H1 (cell line): Measurements from ENCODE around the gene FAM193B. TPM values are rescaled to one million over a fixed set of nuclear protein-coding genes. Genes with fewer than 3 reads are reported as not detected.

Experiments used
- CTCF ChIA-PET: fragments of 300-600 bp; sonication (Branson Sonifier 250); formaldehyde crosslinking; loops from one replicate; lab custom pipeline; 2021; ENCODE audit not compliant: partially characterized antibody; lab: Charles Lee
- POLR2A ChIA-PET: fragments of 300-600 bp; sonication (Branson Sonifier 250); formaldehyde crosslinking; loops from one replicate; lab custom pipeline; 2021; ENCODE audit warnings: inconsistent platforms; ENCODE audit not compliant: partially characterized antibody; lab: Charles Lee
- DNase-seq, 2 experiments: peaks; one replicate each; pipeline versions ENCODE4 v3.0.0 to v3.0.0-alpha.2; 2010 to 2022; ENCODE audit warnings: low spot score in 2 of 2, low read depth in 1 of 2, mixed read lengths in 1 of 2
- FAIRE-seq: peaks from 2 replicates; lab custom pipeline; 2011; peaks lifted over from hg19 to GRCh38; lab: Jason Lieb, UNC
- H2AFZ ChIP-seq: 2 replicates; pipeline ENCODE4 v1.8.1; 2012; ENCODE audit warnings: low read length, inconsistent platforms
- H2AK5ac ChIP-seq: 2 replicates; pipeline ENCODE4 v1.6.1; 2013; ENCODE audit warnings: low read depth, low read length
- H2BK120ac ChIP-seq: replicated peaks from 2 replicates; pipeline ENCODE3; 2013; ENCODE audit warnings: low read depth, low read length, inconsistent platforms
- H2BK12ac ChIP-seq: 2 replicates; pipeline ENCODE4 v1.6.1; 2013; ENCODE audit warnings: low read depth, low read length
- H2BK15ac ChIP-seq: 2 replicates; pipeline ENCODE4 v1.6.1; 2013; ENCODE audit warnings: low read length
- H2BK20ac ChIP-seq: 2 replicates; pipeline ENCODE4 v1.6.1; 2013; ENCODE audit warnings: low read length
- H2BK5ac ChIP-seq: 2 replicates; pipeline ENCODE4 v1.6.1; 2013; ENCODE audit warnings: low read depth, low read length
- H3K14ac ChIP-seq: 2 replicates; pipeline ENCODE4 v1.6.1; 2013; ENCODE audit warnings: inconsistent platforms; ENCODE audit not compliant: insufficient read length
- H3K18ac ChIP-seq: 2 replicates; pipeline ENCODE4 v1.6.1; 2013; ENCODE audit warnings: low read length; ENCODE audit errors: extremely low read depth
- H3K23ac ChIP-seq: 2 replicates; pipeline ENCODE4 v1.6.1; 2013; ENCODE audit warnings: inconsistent platforms; ENCODE audit not compliant: insufficient read length
- H3K23me2 ChIP-seq: 2 replicates; pipeline ENCODE4 v1.6.1; 2013; ENCODE audit warnings: low read depth, low read length
- H3K27ac ChIP-seq: 2 replicates; pipeline ENCODE4 v1.6.1; 2011; ENCODE audit warnings: low read depth, low read length, inconsistent platforms
- H3K27me3 ChIP-seq, 4 experiments: replicated peaks in 1 of 4; 1 replicate in 1 of 4; 2 replicates in 3 of 4; pipeline versions ENCODE4 v1.6.1 to v1.8.1; 2011 to 2013; ENCODE audit warnings: low read length in 3 of 4, mild to moderate bottlenecking in 3 of 4, inconsistent platforms in 2 of 4, mixed read lengths in 2 of 4, moderate library complexity in 1 of 4; ENCODE audit not compliant: control insufficient read depth in 3 of 4, insufficient read depth in 3 of 4; ENCODE audit errors: extremely low read depth in 1 of 4
- H3K36me3 ChIP-seq, 4 experiments: 2 replicates each; pipeline versions ENCODE4 v1.6.1 to v1.8.1; 2011 to 2013; ENCODE audit warnings: mild to moderate bottlenecking in 4 of 4, low read length in 3 of 4, moderate library complexity in 2 of 4, control low read depth in 1 of 4, inconsistent platforms in 1 of 4; ENCODE audit not compliant: insufficient read depth in 4 of 4, control insufficient read depth in 2 of 4
- H3K4ac ChIP-seq: replicated peaks from 2 replicates; pipeline ENCODE3; 2013; ENCODE audit warnings: low read length, low read depth, mixed read lengths, inconsistent platforms; ENCODE audit not compliant: insufficient read length
- H3K4me1 ChIP-seq, 4 experiments: replicated peaks in 1 of 4; 1 replicate in 1 of 4; 2 replicates in 3 of 4; pipeline versions ENCODE4 v1.6.1 to v1.8.1; 2011 to 2013; ENCODE audit warnings: low read length in 3 of 4, inconsistent platforms in 2 of 4, mixed read lengths in 1 of 4; ENCODE audit not compliant: insufficient read depth in 4 of 4, control insufficient read depth in 3 of 4
- H3K4me2 ChIP-seq, 2 experiments: 2 replicates each; pipeline versions ENCODE4 v1.6.1 to v1.8.1; 2011 to 2013; ENCODE audit warnings: low read depth in 2 of 2, low read length in 2 of 2, control low read depth in 1 of 2, inconsistent platforms in 1 of 2, mild to moderate bottlenecking in 1 of 2; ENCODE audit not compliant: insufficient read depth in 1 of 2
- H3K4me3 ChIP-seq, 4 experiments: fragments of 200-600, 300-600 bp in 1 of 4; sonication (generic), shearing (Covaris generic), sonication (Bioruptor Twin) in 1 of 4; 2 replicates each; pipeline versions ENCODE4 v1.5.1 to v1.8.1; 2011 to 2016; ENCODE audit warnings: low read length in 4 of 4, low read depth in 3 of 4, control low read depth in 2 of 4, inconsistent platforms in 2 of 4, mild to moderate bottlenecking in 2 of 4, mixed read lengths in 1 of 4, moderate library complexity in 1 of 4; ENCODE audit not compliant: insufficient read depth in 2 of 4; ENCODE audit errors: extremely low read depth in 1 of 4
- H3K56ac ChIP-seq: replicated peaks from 2 replicates; pipeline ENCODE3; 2013; ENCODE audit warnings: low read depth, mild to moderate bottlenecking, mixed read lengths, low read length, inconsistent platforms; ENCODE audit not compliant: insufficient read length
- H3K79me1 ChIP-seq: 2 replicates; pipeline ENCODE4 v1.6.1; 2013; ENCODE audit warnings: low read depth, low read length, control low read depth
- H3K79me2 ChIP-seq, 2 experiments: 2 replicates each; pipeline versions ENCODE4 v1.6.1 to v1.8.1; 2012 to 2013; ENCODE audit warnings: low read length in 2 of 2, mild to moderate bottlenecking in 2 of 2, inconsistent platforms in 1 of 2; ENCODE audit not compliant: insufficient read depth in 2 of 2, control insufficient read depth in 1 of 2
- H3K9ac ChIP-seq, 4 experiments: replicated peaks in 1 of 4; 1 replicate in 1 of 4; 2 replicates in 3 of 4; pipeline versions ENCODE4 v1.6.1 to v1.8.1; 2011 to 2013; ENCODE audit warnings: low read depth in 3 of 4, low read length in 3 of 4, control low read depth in 2 of 4, mild to moderate bottlenecking in 2 of 4, moderate library complexity in 2 of 4, inconsistent platforms in 1 of 4; ENCODE audit errors: extremely low read depth in 1 of 4
- H3K9me3 ChIP-seq, 2 experiments: 2 replicates each; pipeline versions ENCODE4 v1.6.1 to v1.8.1; 2012 to 2013; ENCODE audit warnings: mild to moderate bottlenecking in 2 of 2, moderate library complexity in 2 of 2, control low read depth in 1 of 2, inconsistent platforms in 1 of 2, low read depth in 1 of 2, low read length in 1 of 2, mixed read lengths in 1 of 2; ENCODE audit not compliant: insufficient read depth in 2 of 2
- H4K20me1 ChIP-seq, 2 experiments: replicated peaks in 1 of 2; 2 replicates each; pipeline versions ENCODE3 to v1.8.1; 2011 to 2013; ENCODE audit warnings: inconsistent platforms in 2 of 2, low read length in 2 of 2, mild to moderate bottlenecking in 1 of 2; ENCODE audit not compliant: insufficient read depth in 2 of 2, control insufficient read depth in 1 of 2
- H4K5ac ChIP-seq: 2 replicates; pipeline ENCODE4 v1.6.1; 2013; ENCODE audit warnings: low read length, low read depth, mixed read lengths, inconsistent platforms; ENCODE audit not compliant: insufficient read length
- H4K8ac ChIP-seq: 2 replicates; pipeline ENCODE4 v1.8.0; 2013; ENCODE audit warnings: mild to moderate bottlenecking, moderate library complexity, low read length, inconsistent platforms; ENCODE audit not compliant: insufficient read depth; ENCODE audit errors: extremely low read depth
- H4K91ac ChIP-seq: replicated peaks from 2 replicates; pipeline ENCODE3; 2013; ENCODE audit warnings: low read length, mixed read lengths, inconsistent platforms; ENCODE audit not compliant: insufficient read length
- ATF2 ChIP-seq: IDR thresholded peaks from 2 replicates; pipeline ENCODE4 v1.6.1; 2012; ENCODE audit warnings: low read length, inconsistent platforms
- CREB1 ChIP-seq: IDR thresholded peaks from 2 replicates; pipeline ENCODE4 v1.6.1; 2012; ENCODE audit warnings: inconsistent platforms
- FOSL1 ChIP-seq: IDR thresholded peaks from 2 replicates; pipeline ENCODE4 v1.6.1; 2011; ENCODE audit warnings: mild to moderate bottlenecking, low read depth, low read length, moderate library complexity; ENCODE audit not compliant: insufficient read depth
- MAX ChIP-seq: IDR thresholded peaks from 2 replicates; pipeline ENCODE4 v1.6.1; 2012; ENCODE audit warnings: inconsistent platforms
- POLR2AphosphoS5 ChIP-seq: IDR thresholded peaks from 2 replicates; pipeline ENCODE4 v1.6.1; 2011; ENCODE audit warnings: low read depth, low read length
- RAD21 ChIP-seq, 2 experiments: IDR thresholded peaks in 1 of 2; conservative IDR thresholded peaks in 1 of 2; 2 replicates each; pipeline ENCODE4 v1.6.1; 2011; ENCODE audit warnings: low read depth in 2 of 2, low read length in 2 of 2, improper control_type of control experiment in 1 of 2, inconsistent platforms in 1 of 2, mild to moderate bottlenecking in 1 of 2, moderate library complexity in 1 of 2
- RBBP5 ChIP-seq: IDR thresholded peaks from 2 replicates; pipeline ENCODE4 v1.7.1; 2012; ENCODE audit warnings: low read depth, mild to moderate bottlenecking, inconsistent platforms, low read length, moderate library complexity, borderline replicate concordance
- RXRA ChIP-seq: IDR thresholded peaks from 2 replicates; pipeline ENCODE4 v1.6.1; 2011; ENCODE audit warnings: low read depth, mild to moderate bottlenecking, low read length, moderate library complexity; ENCODE audit not compliant: insufficient read depth
- SUZ12 ChIP-seq: fragments of 200-600 bp; sonication (generic); IDR thresholded peaks from 2 replicates; pipeline ENCODE4 v1.6.1; 2012; ENCODE audit warnings: mild to moderate bottlenecking, inconsistent platforms, low read length, moderate library complexity, mixed read lengths
- TBP ChIP-seq: IDR thresholded peaks from 2 replicates; pipeline ENCODE4 v1.6.1; 2011; ENCODE audit warnings: low read depth, low read length, improper control_type of control experiment
- WGBS, 2 experiments: shearing (Covaris generic) in 1 of 2; methylation state at CpG; one replicate each; pipeline versions ENCODE4 v1.1.6 to v1.1.7; 2013 to 2015; ENCODE audit warnings: low lambda C conversion rate in 2 of 2, mixed read lengths in 2 of 2, inconsistent platforms in 1 of 2, low coverage in 1 of 2, missing lambda C conversion rate in 1 of 2; ENCODE audit not compliant: insufficient replicate concordance in 2 of 2, insufficient coverage in 1 of 2, insufficient read length in 1 of 2; ENCODE audit errors: extremely low coverage in 1 of 2, missing lambda C conversion rate in 1 of 2; 5-methylcytosine and 5-hydroxymethylcytosine counted together
- polyA plus RNA-seq, 7 experiments: library from polyadenylated mRNA; depleted of rRNA in 3 of 7; stranded (reverse) in 5 of 7; unstranded in 2 of 7; fragments of >200 nt in 5 of 7; fragments of 200-250 nt in 2 of 7; gene quantifications; 1 replicate in 5 of 7; 2 replicates in 1 of 7; 4 replicates in 1 of 7; pipeline versions ENCODE4 v1.2.1 to v1.2.3, GENCODE V29; 2011 to 2013; ENCODE audit warnings: missing spikeins in 2 of 7, mixed read lengths in 2 of 7
- total RNA-seq: library from RNA; stranded (reverse); fragmentation: NEBNext Ultra II Directional; extraction: Animal tissue kit (Norgen Biotek cat#: 25700); gene quantifications from 2 replicates; pipeline ENCODE4 v1.2.1, GENCODE V29; 2021

The FAM193B gene
- total and polyA plus RNA-seq, 2 of the 8 experiments (the other 6 are each of a cell fraction or from before 2014, with no cell fraction given): 49.9 to 69.8 TPM

GRCh38 chr5:177523711-177524538 is 30.4 kb downstream of the FAM193B start:
- Histone ChIP-seq H4K5ac (no peak overlapping the region), H3K79me1 (no peaks in the 10 kb centered on the region), H2AFZ (no peak overlapping the region), H3K14ac (no peak overlapping the region), H4K20me1 (peaks cover 9% of the 10 kb centered on the region in 2 experiments), H3K18ac (no peak overlapping the region), H2BK5ac (no peak overlapping the region), H4K91ac (no peak overlapping the region), H2BK12ac (no peak overlapping the region), H3K4me3 (no peak overlapping the region), H3K4ac (no peak overlapping the region), H3K4me2 (no peak overlapping the region), H3K27ac (no peak overlapping the region), H4K8ac (no peak overlapping the region), H3K9me3 (no peaks in the 10 kb centered on the region), H3K9ac (no peak overlapping the region), H2BK20ac (no peak overlapping the region), H2BK120ac (no peak overlapping the region), H3K36me3 (peaks cover 29 to 63% (median 42%) of the 10 kb centered on the region in 4 experiments; a peak in 7 of 8 replicates), H2AK5ac (no peak overlapping the region), H3K4me1 (no peaks in the 10 kb centered on the region), H2BK15ac (no peak overlapping the region), H3K23ac (no peak overlapping the region), H3K56ac (no peak overlapping the region), H3K27me3 (no peaks in the 10 kb centered on the region), H3K23me2 (no peaks in the 10 kb centered on the region), H3K79me2 (no peaks in the 10 kb centered on the region)
- POLR2A ChIA-PET: interaction anchor here (0.8 to 5.0 kb wide), 8 partner anchors 8 to 28 kb away, joined by 3 to 11 read pairs (median 4); partner anchors contain the start of gene PDLIM7
- DNase-seq (no peak), FAIRE-seq (no peak)
- CTCF ChIA-PET: interaction anchor here (0.6 to 2.2 kb wide), 6 partner anchors 9 to 214 kb away, joined by 3 to 12 read pairs (median 3); partner anchors contain the start of gene DOK3
- 94% methylated on average over 13 of the region's 19 CpGs; no CpG with 5 or more reads in 1 of the 2 experiments for WGBS, 2 experiments
- no peak for TF ChIP-seq POLR2AphosphoS5
- TF ChIP-seq FOSL1: no peak
- no peak for TF ChIP-seq CREB1
- no peak for TF ChIP-seq RBBP5
- no peak for TF ChIP-seq ATF2
- TF ChIP-seq SUZ12: no peak
- no peak for TF ChIP-seq RAD21 (IDR thresholded peaks at IDR 0.05 in 1 of 2, conservative IDR thresholded peaks at IDR 0.05 in 1 of 2; ENCODE audit: low read depth in 2 of 2, low read length in 2 of 2)
- no peak for TF ChIP-seq MAX
- no peak for TF ChIP-seq RXRA
- no peak for TF ChIP-seq TBP
